ENCODE data around the gene CARNS1.

Gene CARNS1, protein sequence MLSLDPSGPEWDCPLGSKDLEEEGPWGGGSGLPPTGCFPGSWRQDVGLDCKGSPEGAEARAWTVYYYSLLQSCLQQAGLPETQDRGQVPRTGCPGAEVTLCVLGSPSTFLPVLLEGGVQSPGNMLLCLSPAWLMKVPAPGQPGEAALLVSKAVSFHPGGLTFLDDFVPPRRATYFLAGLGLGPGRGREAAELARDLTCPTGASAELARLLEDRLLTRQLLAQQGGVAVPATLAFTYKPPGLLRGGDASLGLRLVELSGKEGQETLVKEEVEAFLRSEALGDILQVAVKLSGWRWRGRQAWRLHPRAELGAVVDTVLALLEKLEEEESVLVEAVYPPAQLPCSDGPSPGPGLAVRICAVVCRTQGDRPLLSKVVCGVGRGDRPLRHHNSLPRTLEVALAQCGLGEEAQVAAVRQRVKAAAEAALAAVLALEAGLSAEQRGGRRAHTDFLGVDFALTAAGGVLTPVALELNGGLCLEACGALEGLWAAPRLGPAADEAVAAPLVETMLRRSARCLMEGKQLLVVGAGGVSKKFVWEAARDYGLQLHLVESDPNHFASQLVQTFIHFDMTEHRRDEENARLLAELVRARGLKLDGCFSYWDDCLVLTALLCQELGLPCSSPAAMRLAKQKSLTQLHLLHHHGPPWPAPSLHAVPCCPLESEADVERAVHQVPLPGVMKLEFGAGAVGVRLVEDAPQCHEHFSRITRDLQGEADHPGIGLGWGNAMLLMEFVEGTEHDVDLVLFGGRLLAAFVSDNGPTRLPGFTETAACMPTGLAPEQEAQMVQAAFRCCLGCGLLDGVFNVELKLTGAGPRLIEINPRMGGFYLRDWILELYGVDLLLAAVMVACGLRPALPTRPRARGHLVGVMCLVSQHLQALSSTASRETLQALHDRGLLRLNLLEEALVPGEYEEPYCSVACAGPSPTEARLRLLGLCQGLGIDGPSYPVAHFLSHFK

DNA sequence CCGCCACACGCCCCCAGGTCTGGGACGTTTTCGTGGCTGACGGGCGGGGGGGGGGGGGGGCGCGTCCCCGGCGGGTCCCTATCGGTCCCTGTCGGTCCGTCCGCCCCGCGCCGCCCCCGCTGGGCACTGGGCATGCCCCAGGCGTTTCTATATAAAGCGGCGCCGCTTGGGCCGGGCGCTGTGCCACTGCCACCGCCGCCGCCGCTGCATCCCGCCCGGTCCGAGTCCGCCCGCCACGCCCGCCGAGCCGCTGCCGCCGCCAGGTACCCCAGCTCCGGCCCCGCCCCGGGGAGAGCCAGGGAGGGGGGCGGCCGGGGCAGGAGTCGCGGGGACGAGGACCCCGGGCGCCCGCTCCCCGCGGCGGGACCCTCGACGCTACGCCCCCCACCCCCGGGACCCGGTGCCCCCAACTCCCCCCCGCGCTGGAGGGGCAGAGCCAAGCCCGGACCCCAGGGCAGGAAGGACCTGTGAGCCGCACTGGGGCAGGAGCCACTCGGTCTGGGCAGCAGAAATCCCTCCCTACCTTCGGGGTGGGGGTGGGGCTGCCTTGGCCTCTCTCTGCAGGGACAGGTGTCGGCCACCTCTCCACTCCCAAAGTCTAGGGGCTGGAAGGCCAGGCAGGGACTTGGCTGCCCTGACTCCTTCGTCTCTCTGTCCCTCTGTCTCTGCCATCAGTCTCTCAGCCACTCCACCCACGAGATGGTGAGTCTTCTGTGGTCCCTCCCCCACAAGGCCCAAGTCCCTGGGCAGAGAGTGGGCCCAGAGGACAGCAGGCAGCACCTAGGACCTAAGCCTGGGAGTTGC, at the start of gene CARNS1:
Gene CARNS1 (plus strand): TSS at position 178 of the 804 bp plus-strand sequence. CDS start 522 bp downstream, at position 700.
- DNase-seq (ENCODE audit: low read depth), result no peak

DNA sequence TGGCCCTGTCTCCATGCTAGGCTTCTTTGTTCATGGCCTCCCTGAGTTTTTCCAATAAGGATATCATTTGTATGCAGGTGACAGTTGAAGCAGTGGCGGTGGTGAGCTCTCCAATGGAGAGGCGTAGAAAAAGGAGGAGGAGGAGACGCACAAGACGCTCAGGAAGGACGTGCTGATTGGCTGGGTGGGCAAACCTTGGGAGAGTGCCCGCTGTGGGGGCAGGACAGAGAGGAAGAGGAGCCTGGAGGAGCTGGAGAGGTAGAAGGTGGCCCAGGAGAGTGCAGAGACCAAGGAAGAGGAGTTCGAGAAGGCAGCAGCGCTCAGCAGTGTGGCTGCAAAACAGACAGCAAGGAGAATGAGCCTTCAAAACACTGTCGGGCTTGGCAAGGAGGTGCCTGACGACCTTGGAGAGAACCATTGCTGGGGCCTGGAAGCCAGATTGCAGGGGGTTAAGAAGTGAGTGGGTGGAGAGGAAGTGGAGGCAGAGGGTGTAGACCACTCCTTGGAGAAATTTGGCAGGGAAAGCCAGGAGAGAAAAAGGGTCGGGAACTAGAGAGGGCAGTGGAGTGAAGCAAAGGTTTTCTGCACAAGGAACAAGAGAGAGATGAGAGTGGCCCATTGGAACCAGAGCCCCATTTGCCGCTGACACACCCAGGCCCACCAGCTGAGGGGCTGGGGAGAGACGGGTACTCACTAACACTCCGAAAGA, 49.6 kb upstream of the CARNS1 start:
- DNase-seq (ENCODE audit: low read depth), result no peak

DNA sequence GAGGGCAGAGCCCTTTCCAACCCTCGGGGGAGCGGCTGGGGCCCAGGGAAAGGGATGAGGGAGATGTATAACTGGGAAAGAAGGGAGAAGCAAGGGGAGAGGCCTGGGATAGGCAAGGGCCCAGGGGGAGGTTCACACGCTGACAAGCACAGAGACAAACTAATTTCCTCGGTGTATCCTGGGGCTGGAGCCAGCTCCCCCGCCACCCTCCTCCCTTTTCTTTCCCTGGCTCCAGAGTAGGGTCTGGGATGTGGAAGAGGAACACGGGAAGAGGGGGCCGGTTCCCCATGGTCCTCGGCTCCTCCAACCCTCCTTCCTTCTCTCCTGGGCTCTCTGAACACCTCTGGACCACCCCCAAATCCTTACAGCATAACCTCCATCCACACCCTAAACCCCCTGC, 48.9 kb upstream of the CARNS1 start:
- no peak for DNase-seq (ENCODE audit: low read depth)

DNA sequence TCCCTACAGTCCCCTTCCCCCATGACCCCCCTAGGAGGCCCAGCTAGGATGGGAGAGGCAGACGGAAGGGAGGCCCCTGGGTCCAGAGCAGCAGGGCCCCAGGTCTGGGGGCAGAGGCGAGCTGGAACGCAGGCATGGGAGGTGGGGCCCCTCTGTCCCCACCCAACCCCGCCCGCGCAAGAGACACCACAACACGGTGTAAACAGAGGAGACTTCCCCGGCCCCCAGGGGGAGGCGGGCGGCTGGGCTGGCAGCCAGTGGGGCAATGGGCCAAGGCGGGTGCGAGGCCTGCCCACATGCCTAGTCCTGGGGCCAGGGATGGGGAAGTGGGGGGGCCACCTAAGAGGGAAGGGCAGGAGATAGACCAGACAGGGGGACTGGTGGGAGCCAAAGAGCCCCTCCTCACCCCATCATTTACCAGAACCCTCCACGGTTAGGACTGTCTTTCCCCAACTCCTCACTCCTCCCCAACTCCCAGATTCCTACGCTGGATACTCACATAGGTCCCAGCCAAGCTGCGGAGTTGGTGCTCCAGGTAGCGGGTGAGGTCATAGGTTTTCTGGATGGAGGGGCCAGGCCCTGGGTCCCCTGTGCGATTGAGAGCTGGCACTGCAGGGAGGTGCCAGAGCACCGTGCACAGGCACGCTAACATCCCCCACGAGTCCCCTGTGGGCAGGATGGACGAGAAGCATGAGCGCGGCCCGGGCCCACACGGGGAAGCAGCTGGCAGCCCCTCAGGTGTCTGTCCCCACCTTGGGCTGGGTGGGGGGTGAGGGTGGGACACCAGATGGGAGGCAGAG, 48.3 kb upstream of the CARNS1 start:
- no peak for DNase-seq (ENCODE audit: low read depth)

DNA sequence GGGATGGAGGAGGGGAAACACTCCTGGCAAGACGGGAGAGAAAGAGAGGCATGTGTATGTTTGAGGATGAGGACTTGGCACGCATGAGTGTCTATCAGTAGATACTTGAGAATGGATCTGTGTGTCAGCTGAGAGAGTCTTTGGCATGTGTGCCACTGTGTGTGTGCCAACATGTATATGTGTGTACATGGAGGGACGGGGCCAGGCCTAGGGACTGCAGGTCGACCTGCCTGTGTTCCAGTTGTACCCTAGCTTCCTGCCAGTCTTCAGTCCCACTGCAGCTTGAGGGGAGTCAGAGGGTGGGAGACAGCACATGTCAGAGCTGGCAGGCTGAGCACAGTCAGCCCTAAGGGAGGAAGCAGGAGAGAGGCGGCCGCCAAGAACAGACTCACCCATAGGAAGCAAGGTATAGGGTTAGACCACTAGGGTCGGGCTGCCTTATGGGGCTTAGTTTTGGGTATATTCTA, 47.7 kb upstream of the CARNS1 start:
- no peak for DNase-seq (ENCODE audit: low read depth)

DNA sequence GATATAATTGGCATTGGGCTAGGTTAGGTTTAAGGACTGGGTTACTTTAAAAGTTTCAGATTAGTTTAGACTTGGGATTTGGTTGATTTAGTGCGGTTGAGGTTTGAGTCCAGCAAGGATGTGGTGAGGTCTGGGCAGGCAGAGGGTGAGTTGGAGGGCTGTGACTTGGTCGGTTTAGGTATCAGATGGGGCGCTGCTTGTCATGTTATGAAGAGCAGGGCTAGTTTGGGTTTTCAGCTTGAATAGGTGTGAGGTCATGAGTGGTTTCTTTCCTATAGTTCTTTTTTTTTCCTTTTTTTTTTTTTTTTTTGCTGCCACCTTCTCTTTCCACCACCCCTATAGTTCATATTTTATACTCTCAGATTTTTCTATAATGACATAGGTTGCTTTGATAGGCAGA, 46.9 kb upstream of the CARNS1 start:
- DNase-seq (ENCODE audit: low read depth), result no peak

- no peak for DNase-seq (ENCODE audit: low read depth)
Observed at GRCh38 chr11:67369275-67369674, 46.2 kb upstream of the CARNS1 start.

DNA sequence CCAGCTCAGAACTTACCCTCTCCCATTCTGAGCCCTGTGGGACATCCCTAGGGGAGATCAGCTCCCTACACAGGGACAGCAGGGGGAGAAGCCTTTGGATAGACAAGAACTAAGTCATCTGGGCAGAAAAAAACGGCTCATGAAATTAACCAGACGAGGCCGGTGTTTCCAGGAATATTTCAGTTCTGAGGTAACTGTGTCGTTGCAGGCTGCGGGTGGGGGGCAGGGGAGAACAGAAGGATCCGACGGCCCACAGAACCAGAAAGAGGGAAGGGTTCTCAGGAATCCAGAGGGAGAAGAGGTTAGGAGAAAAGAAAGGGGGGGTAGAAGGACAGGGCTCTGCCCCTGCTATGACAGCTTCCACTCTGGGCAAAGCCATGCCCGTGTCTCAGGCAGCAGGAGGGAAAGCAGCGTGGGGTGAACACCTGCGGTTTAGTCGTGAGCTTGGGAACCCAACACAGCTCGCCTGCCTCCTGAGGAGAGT, 45.6 kb upstream of the CARNS1 start:
- no peak for DNase-seq (ENCODE audit: low read depth)

DNA sequence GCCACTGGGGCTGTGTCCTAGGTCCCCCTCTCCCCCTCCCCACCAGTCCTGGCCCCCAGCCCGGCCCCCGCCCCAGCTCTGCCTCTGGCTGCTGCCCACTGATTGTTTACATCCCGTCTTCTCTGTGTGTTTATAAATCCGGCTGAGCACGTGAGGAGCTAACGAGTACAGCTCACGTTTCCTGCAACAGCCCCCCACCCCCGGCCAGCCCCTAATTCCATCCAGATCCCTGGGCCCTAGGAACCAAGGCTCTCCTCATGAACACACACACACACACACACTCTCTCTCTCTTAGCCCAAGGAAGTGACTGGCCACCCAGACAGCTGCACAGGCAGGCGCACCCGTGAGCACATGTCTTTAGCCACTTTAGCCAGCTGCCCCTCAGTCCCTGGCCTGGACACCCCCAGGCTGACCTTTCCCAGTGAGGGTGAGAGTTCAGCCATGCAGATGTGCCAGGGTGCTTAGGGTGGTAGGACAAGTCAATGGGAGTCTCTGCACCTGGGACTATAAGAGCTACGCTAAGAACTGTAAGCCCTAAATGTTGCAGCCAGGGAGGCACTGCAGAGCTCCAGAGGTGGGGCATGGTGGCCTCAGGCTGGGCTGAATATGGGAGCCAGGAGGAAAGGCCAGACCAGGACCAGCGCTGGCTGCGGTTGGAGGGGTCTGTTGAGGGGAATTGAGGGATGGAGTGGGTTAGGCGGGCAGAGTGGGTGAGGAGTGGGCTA, 45.0 kb upstream of the CARNS1 start:
- DNase-seq (ENCODE audit: low read depth), result no peak

DNA sequence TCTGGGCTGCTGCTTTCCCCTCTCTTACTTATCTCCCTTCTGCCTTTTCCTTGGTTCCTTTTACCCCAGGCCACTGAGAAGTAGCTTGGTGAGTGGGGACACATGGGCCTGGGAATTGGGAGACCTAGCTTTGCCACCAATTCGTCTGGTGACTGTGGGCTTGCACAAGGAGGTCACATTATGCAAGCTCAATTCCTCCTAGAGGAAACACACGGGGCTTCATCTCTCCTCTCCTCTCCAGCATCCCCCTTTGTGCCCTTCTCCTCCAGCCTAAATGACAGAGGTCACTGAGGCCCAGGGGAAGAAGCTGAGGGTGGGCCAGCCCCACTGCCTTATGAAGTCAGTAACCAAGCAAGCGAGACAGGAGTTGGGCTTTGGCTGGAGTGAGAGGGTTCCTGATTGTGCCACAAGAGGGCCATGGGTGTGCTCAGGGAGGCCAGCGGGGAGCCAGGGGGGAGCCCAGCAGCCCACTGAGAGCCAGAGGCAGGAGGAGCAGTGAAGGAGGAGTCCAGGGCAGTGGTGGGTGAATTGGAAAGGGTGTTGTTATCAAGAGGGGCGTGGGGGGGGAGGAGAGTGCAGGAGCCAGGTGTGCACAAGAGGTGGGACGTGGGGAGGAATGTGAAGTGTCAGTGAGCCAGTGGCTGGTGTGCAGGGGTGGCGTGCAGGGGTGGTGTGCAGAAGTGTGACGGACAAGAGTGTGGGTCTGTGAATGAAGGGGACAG, 44.1 kb upstream of the CARNS1 start:
- no peak for DNase-seq (ENCODE audit: low read depth)

- DNase-seq (ENCODE audit: low read depth), result no peak
Observed at GRCh38 chr11:67371911-67372320, 43.6 kb upstream of the CARNS1 start.

DNA sequence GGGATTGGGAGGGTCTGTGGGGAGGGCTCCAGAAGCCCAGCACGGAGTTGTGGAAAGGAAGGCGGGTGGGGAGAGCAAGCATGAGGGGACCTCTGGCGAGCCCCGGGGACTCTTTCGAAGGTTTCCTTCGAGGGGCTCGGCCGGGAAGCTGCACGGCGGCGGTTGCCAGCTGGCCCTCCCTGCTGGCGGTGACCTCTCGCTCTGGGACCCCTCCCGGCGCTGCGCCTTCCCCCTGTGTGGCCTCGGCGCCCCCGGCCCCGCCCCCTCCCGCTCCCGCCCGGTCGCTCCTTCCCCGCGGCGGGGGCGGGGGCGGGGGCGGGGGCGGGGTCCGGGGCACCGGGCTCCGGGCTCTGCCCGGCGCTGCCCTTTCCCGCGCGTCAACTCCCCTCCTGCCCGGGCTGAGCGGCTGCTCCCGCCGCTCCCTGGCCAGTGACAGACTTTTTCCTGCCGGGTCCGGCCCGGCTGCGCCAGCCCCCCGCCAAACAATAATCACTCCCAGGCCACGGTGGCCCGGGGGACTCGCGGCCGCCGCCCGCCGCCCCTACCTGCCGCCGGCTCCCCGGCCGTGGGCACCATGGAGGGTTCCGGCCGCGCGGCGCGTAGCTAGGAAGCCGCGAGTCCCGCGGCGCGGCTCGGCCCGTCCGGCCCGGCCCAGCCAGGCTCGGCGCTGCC, 43.0 kb upstream of the CARNS1 start:
- DNase-seq (ENCODE audit: low read depth), result no peak

DNA sequence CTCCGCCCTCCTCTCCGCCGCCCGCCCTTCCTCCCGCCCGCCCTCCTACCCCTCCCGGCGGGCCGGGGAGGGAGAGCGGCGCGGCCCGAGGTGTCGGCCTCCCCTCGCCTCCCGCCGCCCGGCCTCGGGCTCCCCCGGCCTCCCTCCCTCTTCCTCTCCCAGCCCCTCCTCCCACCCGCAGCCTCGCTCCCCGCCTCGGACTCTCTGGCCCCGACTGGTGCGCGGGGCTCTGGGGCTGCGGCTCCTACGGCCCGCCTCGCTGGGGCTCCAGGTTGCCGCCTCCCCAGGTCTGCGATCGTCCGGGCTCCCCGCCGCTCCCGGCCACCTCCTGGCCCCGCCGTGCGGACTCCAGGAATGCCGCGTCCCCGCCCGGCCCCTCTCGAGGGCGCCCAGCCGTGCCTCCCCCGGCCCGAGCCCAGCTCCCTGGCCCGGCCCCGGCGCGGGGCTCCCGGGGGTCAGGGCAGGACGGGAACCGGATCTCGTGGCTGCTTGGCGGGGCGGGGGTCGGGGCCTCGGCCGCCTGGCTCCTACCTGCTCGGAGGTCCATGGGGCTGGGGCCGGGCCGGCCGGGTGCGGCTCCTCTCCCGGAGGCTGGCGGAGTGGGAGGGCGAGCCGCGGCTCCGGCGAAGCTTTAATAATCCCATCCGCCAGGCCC, 42.4 kb upstream of the CARNS1 start, which contains the start of gene CLCF1:
Gene CLCF1 (minus strand): TSS at position 606 of the 655 bp plus-strand sequence. CDS start 59 bp downstream, at position 547.
- DNase-seq (ENCODE audit: low read depth), result no peak

DNA sequence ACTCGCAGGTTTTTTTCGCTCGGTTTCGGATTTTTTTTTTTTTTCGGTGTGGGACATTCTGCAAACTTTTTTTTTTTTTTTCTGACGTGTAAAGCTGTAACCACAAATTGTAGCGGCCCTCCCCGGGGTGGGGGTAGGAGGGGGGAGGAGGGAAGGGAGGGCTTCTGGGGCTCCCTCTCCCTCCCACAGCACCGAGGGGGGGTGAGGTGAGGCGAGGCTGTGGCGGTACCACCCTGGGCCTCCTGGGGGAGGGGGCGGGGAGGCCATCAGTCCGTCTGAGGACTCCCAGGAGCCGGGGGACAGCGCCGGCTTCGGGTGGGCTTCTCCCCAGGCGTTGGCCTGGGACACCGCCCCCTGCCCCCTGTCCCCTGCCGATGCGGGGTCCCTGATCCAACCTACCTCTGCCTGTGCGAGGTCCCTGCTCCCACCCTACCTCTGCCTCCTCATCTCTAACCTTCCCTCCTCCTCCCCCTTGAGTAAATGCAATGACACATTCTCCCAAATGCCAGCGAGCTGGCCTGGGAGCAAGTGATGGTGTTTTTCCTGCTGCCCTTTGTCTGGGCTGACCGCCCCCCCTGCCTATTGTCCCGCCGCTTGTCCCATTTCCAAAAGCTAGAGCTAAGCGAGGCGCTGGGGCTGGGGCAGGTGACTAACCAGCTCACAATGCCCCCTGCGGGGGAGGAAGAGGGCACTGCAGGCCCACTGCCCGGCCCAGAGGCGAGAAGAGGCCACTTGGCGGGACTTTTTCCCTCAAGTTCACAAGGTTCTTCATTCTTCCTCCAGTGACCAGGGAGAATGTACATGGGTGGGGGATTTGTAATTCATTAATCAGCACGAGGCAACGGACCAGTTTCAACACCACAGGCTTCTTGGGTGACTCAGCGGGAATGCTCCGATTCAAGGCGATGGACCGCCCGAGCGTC, 41.6 kb upstream of the CARNS1 start:
- no peak for DNase-seq (ENCODE audit: low read depth)

DNA sequence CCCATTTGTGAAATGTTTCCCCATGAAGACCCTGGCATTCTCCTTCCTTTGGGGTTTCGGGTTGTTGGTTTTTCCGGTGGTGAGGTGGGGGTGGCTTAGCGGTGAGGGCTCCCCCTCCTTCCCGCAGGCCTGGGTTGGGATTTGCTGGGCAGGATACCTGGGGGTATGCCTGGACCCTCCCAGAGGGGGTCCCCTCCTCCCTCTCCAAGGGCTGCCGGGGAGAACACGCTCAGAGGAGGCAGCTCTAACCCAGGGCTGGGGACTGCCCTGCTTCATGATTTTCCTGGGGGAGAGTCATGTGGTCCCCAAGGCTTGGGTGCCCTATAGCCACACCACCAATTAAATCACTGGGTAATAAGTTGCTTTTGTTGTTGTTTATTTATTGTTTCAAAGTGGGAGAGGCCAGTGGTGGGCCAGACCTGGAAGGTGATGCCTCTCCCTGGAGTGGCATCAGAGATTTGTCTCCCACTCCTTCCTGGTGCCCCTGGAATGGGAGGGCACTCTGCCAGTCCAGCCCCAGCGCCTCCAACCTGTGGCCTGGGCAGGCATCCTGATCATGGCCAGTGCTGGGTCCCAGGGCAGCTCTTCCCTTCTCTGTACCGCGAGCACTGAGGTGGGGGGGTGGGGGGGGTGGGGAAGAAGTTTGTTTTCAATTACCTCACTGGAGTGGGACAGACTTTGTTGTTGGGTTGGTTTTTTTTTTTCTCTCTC, 40.8 kb upstream of the CARNS1 start:
- DNase-seq (ENCODE audit: low read depth), result no peak
